GM21367 (cell line): ENCODE results near the gene GRID1.

Experiments
- ATAC-seq: cut with Tn5 transposase; IDR thresholded peaks from one replicate; pipeline ENCODE4 v1.9.1; 2021; ENCODE audit not compliant: unreplicated experiment

GRID1 gene

GRCh38 chr10:86155054-86155921 is 211.3 kb downstream of the GRID1 start:
- ATAC-seq, result no peak

- ATAC-seq, result no peak
Measured at GRCh38 chr10:86153751-86154150, 212.8 kb downstream of the GRID1 start.

- ATAC-seq, result no peak
Measured at GRCh38 chr10:86152911-86153310, 213.7 kb downstream of the GRID1 start.

GRCh38 chr10:86152354-86152753 is 214.2 kb downstream of the GRID1 start:
- no peak for ATAC-seq

- ATAC-seq, result no peak
Measured at GRCh38 chr10:86151613-86152012, 215.0 kb downstream of the GRID1 start.

GRCh38 chr10:86149257-86149656 is 217.3 kb downstream of the GRID1 start:
- ATAC-seq, result no peak

- ATAC-seq, result no peak
Measured at GRCh38 chr10:86148117-86148516, 218.5 kb downstream of the GRID1 start.

GRCh38 chr10:86144301-86144700 is 222.3 kb downstream of the GRID1 start:
- ATAC-seq, result no peak

GRCh38 chr10:86141896-86142295 is 224.7 kb downstream of the GRID1 start:
- no peak for ATAC-seq

GRCh38 chr10:86139066-86139657 is 227.4 kb downstream of the GRID1 start:
- ATAC-seq, result no peak

GRCh38 chr10:86138551-86139065 is 228.0 kb downstream of the GRID1 start:
- ATAC-seq, result no peak

GRCh38 chr10:86137561-86137960 is 229.0 kb downstream of the GRID1 start:
- ATAC-seq, result no peak

- no peak for ATAC-seq
Measured at GRCh38 chr10:86136934-86137333, 229.7 kb downstream of the GRID1 start.

GRCh38 chr10:86135191-86135590 is 231.4 kb downstream of the GRID1 start:
- ATAC-seq, result no peak

- ATAC-seq, result no peak
Measured at GRCh38 chr10:86130737-86131475, 235.7 kb downstream of the GRID1 start.

GRCh38 chr10:86130041-86130440 is 236.6 kb downstream of the GRID1 start:
- ATAC-seq, result no peak

GRCh38 chr10:86128360-86128759 is 238.2 kb downstream of the GRID1 start:
- no peak for ATAC-seq

GRCh38 chr10:86127274-86127819 is 239.2 kb downstream of the GRID1 start:
- no peak for ATAC-seq

- ATAC-seq, result no peak
Measured at GRCh38 chr10:86124734-86125133, 241.9 kb downstream of the GRID1 start.

GRCh38 chr10:86123715-86124114 is 242.9 kb downstream of the GRID1 start:
- ATAC-seq, result no peak

GRCh38 chr10:86123304-86123703 is 243.3 kb downstream of the GRID1 start:
- ATAC-seq, result no peak
